Measurements from ENCODE around the gene CACNA2D2. TPM values are rescaled to one million over a fixed set of nuclear protein-coding genes. Genes with fewer than 3 reads are reported as not detected.
A peak's percentile ranks its signal among the peaks of the same experiment; 100 is the strongest.

Gene CACNA2D2
- total RNA-seq, 1 donor from 2014 or later = 1.8 TPM

DNA sequence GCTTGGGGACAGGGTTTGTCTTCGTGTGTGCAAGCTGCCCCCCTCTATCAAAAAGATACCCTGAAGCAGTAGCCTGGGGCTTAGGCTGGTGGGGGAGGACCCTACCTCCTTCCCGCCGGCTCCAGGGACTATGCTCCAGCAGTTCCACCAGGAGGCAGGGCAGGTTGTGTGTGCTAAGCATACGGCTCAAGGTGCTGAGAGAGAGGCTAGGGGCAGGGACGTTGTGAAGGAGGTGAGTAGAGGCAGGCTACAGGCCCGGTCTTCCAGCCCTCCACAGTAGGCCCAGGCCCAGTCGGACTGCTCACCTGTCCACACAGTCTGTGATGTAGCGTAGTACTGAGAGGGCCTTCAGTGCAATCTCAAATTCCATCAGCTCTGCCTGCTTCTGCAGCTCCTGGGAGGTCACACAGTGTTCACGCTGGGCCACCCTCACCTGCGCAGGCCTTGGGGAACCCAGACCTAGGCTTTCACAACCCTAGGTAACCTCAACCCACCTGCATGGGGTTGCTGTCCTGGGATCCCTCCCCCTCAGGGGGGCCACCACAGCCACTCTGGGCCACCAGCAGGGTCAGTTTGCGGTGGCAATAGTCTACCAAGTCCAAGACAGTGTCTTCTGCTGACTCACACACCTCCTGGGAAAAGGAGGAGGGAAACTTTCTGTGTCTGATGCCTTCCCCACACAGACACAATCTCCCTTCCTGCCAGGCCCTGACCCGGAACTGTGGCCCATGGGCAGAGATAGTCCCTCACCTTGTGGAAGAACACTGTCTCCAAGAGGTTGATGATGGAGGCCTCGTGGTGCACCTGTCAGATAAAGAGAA lies 160.4 kb downstream of the CACNA2D2 start:
- no peak for ATAC-seq
- intact Hi-C loops (cut with DNase I) = no loop called here
- DNase-seq (ENCODE audit: low spot score) = no peak

DNA sequence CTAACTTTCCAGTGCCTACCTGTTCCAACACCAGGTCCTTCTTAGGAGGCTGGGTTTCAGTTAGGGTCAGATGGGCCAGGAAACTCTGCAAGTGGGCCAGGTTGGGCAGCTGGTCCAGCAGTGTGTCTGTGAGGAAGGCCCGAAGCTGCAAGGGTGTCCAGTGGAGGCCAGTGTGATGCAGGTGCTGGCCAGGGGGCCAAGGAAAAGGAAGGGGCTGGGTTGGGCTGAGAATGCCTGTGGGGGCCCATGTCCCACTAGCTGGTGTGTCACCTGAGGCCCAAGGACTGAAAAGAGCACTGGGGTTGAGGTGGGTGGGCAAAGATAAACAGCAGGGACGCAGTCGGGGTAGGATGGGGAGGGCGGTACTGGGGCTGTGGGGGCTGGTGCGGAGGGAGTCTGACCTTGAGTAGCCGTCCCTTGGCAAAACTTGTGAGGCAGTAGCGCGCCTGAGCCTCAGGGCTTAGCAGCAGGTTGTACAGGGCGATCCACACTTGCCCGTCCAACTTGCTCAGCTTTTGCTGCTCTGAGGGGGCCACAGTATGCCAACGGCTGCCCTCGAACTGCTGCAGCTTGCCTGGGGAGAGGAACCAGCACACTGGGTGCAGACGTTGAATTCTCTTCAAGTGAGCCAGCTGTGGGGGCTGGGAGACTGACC lies 161.3 kb downstream of the CACNA2D2 start:
- DNase-seq (ENCODE audit: low spot score) (no peak), ATAC-seq (no peak)
- intact Hi-C loops (cut with DNase I) = no loop called here

DNA sequence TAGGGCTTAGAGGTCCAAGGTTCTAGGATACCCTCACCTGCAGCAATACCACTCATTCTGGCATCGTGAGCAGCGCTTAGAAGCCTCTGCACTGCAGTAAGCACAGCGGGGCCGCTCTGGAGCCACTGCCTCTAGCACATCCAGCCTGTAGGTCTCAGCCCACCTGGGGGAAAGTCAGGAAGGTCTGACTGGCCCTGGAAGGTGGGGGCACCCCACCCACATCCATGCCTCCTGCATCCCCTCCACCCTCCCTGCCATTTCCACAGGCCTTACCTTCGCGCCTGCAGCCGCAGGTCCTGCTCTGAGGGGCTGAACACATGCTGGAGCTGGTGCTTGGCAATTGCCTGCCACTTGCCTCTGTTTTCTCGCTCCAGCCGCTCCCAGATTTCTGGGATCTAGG lies 161.9 kb downstream of the CACNA2D2 start:
- ATAC-seq = no peak

DNA sequence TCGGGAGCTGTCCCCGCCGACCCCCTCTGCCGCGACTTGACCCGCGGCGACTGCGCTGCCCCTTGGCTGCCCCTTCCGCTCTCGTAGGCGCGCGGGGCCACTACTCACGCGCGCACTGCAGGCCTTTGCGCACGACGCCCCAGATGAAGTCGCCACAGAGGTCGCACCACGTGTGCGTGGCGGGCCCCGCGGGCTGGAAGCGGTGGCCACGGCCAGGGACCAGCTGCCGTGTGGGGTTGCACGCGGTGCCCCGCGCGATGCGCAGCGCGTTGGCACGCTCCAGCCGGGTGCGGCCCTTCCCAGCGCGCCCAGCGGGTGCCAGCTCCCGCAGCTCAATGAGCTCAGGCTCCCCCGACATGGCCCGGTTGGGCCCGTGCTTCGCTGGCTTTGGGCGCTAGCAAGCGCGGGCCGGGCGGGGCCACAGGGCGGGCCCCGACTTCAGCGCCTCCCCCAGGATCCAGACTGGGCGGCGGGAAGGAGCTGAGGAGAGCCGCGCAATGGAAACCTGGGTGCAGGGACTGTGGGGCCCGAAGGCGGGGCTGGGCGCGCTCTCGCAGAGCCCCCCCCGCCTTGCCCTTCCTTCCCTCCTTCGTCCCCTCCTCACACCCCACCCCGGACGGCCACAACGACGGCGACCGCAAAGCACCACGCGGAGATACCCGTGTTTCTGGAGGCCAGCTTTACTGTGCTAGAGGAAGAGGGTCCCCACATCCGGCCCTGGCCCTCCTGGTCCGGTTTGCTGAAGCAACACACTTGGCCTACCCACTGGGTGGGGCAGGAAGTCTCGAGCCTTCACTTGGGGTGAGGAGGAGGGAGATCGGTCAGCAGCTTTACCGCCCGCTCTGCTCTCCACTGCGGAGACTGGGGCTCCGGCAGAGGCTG lies 162.7 kb downstream of the CACNA2D2 start, which contains the start of gene RASSF1:
Gene RASSF1, minus strand, starts transcription at position 389 of the 882 bp plus-strand sequence. Its CDS starts 31 bp downstream, at position 358.
- intact Hi-C loops (cut with DNase I) = no loop called here
- DNase-seq (ENCODE audit: low spot score) (peak; percentile 90), ATAC-seq (peak; percentile 55)

More for the DNA sequence above, 161.9 kb downstream of the CACNA2D2 start:
- intact Hi-C loops (cut with DNase I) = no loop called here
- DNase-seq (ENCODE audit: low spot score) = no peak

DNA sequence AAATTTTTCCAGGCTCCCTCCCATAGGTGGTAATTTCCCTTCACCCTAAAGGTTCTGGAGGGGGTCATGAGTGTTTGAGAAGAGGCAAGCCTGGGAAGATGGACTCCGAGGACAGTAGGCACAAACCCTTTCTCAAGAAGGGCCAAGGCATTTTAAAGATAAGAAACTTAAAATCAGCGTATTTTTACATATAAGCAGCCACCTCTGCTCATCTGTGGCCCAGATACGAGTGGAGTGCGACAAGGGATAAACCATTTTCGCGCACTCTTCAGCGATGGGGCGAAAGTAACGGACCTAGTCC lies 163.3 kb downstream of the CACNA2D2 start:
- DNase-seq (ENCODE audit: low spot score) (no peak), ATAC-seq (no peak)
- intact Hi-C loops (cut with DNase I) = no loop called here

DNA sequence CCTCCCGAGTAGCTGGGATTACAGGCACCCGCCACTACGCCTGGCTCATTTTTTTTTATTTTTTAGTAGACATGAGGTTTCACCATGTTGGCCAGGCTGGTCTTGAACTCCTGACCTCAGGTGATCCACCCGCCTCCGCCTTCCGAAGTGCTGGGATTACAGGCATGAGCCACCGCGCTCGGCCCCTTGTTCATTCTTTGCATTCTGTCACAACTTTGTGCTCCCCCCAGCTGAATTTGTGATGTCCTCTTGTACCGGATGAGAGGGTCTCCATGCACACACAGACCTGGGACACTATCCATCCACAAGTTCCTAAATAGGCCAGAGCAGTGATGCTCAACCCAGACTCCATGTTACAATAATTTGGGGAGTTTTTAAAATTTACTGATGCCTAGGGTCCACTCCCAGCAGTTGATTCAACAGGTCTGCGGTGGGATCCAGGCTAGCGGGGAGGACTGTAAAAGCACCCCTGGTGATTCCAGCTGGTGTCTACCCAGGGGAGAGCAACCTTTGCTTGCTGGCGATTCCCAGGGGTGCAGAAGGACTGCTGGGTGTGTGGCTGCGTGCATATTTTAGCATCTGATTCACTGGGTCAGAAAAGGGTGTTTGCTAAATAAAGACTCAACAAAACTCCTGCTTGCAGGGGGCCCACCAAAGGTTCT lies 163.8 kb downstream of the CACNA2D2 start:
- DNase-seq (ENCODE audit: low spot score) (no peak), ATAC-seq (no peak)
- intact Hi-C loops (cut with DNase I) = no loop called here

DNA sequence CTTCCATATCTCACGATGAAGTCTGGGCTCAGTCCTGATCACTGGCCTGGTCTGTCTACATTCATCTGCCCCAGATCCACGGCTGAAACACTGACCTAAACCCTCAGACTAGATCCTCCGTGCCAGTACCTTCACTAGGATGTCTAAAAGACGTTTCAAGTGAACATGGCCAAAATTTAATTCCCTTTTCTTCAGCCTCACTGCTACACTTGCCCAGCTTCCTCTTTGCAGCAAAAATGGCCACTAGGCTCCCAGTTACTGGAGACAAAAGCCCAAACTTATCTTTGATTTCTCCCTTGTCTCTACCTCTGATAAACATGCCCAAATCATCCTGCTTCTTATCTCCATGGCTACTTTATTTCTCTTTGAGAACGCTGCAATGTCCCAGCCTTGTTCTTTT lies 164.5 kb downstream of the CACNA2D2 start:
- DNase-seq (ENCODE audit: low spot score) (no peak), ATAC-seq (no peak)
- intact Hi-C loops (cut with DNase I) = no loop called here

DNA sequence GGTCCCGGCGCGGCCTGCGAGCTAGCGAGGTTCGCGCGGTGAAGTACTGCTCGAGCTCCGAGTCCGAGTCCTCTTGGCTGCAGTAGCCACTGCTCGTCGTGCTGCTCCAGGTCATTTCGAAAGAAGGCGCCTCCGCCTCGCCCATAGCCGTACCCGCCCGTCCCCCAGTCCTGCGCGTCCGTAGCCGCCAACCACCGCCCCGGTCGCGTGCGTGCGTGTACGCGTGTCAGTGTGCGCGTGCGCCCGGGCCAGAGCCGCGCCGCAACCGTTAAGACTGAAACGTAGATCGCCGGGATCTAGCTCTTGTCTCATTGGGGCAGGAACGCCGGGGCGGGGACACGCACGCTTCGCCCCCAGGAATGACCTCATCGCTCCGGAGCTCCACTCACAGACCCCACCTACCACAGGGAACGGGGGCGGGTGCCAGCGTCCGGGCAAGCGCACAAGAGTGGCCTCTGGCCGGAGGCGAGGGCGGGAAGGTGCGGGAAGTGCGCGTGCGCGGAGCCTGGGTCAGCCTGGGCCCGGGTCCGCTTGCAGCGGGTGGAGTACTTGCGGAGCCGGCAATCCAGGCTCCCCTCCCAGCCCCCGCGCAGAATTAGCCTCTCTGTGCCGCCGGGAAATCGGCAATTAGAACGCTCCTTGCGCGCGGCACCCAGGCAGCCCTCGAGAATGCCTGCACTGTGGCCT lies 166.1 kb downstream of the CACNA2D2 start:
- DNase-seq (ENCODE audit: low spot score) (peak; percentile 100), ATAC-seq (peak; percentile 92)
- intact Hi-C loops (cut with DNase I) = no loop called here

DNA sequence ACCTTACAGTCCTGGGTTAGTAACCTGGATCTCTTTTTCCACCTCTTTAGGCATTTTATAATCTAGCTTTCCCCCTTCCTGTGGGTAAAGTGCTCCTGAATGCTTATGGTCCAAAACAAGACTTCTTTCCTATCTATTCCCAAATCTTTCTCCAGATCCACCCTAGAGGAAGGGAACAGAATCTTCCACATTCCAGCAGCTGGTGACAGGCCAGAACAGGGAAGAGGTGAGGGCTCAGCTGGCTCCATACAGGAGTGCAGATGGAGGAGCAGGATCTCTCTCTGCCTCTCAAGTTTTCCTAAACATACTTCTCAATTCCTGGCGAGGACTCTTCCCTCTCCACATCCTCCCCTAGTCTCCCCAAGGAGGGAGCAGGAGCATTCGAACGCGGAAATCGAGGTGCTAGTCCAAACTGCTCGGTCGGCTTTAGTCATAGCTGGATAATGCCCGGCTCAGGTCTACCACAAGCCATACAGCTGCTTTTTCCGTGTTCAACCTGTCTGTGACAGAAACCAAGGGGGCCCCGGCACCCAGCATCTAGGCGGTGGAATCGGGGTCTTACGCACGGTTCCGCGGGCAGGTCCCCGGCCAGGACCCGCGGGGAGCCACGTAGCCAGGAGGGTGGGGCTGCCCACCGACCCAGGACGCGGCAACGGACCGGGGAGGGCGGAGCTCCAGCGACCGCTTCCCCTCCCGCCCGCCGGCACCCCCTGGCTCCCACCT lies 166.8 kb downstream of the CACNA2D2 start:
- intact Hi-C loops (cut with DNase I) = no loop called here
- no peak for DNase-seq (ENCODE audit: low spot score)
- ATAC-seq = no peak

DNA sequence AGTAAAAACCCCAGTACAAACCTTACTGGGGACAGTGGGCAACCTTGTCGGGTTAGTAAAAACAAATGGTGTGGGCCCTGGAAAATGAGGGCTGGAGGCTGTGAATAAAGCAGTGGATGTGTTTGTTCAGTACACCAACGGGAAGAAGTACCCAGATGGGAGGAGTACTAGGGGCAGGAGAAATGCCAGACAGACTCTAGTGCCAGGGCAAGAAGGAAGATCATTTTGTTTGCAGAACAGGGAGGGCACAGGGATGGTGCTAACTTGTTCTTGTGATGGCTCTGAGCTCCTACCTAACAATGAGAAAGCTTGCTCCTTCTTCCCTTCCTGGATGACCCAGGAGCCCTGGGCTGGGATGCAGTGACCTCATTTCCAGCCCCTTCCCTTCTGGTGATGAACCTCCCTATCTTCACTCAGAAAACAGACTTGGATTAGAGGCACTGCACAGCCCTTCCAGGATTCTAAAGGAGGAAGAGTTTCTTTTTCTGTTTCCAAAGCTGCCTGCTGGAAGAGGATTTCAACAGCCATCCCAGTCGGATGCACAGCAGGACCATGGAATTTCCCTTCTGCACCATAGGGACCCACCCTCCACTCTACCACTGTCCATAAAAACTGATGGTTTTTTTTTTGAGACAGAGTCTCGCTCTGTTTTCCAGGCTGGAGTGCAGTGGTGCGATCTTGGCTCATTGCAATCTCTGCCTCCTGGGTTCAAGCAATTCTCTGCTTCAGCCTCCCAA lies 168.9 kb downstream of the CACNA2D2 start:
- intact Hi-C loops (cut with DNase I) = no loop called here
- DNase-seq (ENCODE audit: low spot score) = no peak
- ATAC-seq = no peak

DNA sequence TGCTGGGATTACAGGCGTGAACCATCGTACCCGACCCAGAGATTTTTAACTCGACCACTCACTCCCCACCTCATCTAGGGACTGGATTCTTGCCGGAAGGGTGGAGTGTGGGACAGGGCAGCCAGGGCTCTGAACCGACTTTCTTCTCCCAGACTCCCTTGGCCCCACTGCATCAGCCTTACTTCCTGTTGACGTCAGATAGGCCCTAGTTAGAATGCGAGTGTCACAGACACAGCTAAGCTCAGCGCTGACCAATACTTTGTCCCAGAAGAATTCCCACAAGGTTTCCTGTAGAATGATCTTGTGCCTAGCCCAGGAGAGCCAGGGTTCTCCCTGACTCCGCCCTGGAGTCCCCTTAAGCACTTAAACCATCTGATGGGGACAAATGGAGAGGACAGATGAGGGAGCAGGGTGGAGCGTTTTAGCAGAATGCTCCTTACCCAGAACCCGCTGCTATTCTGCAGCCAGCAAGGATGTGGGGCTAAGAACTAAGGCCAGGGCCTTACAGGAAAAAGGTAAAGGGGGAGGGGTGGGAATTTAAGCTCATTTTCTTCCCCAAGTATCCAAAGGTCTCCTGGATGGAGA lies 169.6 kb downstream of the CACNA2D2 start:
- ATAC-seq (peak; percentile 9), DNase-seq (ENCODE audit: low spot score) (peak; percentile 72)
- intact Hi-C loops (cut with DNase I) = no loop called here

DNA sequence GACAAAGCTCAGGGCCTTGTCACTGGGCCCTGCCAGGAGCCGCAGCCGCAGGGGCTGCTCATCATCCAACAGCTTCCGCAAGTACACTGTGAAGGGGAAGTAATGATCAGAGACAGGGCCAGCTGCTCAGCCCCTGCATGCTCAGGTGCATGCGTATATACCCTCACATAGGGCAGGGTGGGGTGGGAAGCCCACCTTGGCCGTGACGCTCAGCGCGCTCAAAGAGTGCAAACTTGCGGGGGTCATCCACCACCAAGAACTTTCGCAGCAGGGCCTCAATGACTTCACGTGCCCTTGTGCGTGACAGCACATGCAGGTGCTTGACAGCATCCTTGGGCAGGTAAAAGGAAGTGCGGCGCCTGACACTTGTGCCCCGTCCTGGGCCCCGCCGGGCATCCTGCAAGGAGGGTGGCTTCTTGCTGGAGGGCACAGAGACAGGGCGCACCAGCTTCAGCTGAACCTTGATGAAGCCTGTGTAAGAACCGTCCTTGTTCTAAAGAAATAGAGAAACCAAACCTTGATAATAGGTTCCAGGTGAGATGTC lies 172.0 kb downstream of the CACNA2D2 start:
- DNase-seq (ENCODE audit: low spot score) = no peak
- ATAC-seq = no peak
- intact Hi-C loops (cut with DNase I) = no loop called here

DNA sequence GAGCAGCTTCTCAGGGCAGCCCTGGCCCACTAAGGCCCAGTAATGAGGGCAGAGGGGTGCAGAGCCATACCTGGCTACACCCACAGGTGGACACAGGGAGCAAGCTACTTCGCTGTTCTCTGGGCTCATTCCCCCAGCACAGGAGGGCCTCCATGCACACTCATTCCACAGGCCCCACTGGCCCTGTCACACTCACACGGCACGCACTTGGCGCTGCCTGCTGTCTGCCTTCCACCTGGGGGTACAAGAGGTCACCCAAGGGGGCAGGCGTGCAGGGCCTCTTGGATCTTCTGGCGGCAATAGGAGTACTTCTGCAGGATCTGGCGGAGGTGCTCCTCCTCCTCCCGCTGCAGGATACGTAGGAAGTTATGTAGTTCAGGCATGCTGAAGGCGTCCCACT lies 173.1 kb downstream of the CACNA2D2 start:
- ATAC-seq (no peak), DNase-seq (ENCODE audit: low spot score) (no peak)
- intact Hi-C loops (cut with DNase I) = no loop called here

DNA sequence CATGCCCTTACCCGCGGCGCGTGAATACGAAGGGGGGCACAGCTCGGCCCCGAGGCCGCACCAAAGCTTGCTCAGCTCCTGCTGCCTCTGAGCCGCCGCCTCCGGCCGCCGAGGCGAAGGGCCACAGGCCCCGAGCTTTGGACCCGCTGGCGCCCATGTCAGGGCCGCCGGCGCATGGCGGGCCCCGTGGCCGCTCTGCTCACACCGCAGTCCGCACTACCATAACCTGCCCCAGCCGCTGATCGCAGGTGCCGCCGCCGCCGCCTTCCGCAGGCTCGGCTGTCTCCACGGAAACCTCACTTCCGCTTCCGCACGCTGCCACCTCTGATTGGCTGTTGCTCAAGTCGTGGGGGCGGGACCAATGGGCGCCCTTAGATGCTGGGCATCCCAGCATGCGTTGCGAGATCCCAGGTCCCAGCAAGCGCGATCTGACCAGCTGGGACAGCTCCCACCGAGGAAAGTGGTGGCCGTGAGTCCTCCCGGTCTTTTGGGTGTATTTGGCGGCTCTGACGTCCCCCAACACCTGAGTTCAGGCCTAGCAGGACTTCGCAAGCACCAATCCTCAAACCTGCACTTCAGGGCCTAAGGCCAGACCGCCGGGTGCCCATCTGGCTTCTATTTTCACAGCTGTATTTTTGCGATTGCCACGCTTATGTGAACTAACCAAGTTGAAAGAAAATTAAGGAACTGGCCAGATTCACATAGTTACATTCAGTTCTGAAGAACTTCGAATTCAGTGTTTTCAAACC lies 175.3 kb downstream of the CACNA2D2 start, which contains the start of gene TUSC2:
Gene TUSC2, minus strand, starts transcription at position 281 of the 749 bp plus-strand sequence. Its CDS starts 124 bp downstream, at position 157.
- DNase-seq (ENCODE audit: low spot score) (peak; percentile 98), ATAC-seq (peak; percentile 91)
- intact Hi-C loops (cut with DNase I) = no loop called here

DNA sequence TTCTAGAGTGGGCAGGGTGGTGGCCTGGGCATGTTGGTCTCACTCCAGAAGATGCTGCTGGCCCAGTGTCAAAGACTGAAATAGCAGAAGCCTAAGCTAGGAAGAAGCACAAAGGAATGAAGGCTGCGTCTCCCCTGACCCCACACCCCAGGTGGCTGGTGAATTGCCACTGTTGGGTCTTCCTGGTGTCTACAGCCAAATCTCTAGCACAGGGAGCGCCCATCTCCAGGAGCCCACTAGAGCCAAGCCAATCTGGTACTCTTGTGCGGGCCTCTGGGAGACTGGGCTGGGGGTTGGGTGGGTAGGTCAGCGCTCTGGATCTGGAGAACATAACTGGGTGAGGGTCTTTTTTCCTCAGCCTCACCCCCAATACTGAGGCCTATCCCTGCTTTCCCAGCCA lies 176.3 kb downstream of the CACNA2D2 start:
- ATAC-seq (no peak), DNase-seq (ENCODE audit: low spot score) (no peak)
- intact Hi-C loops (cut with DNase I) = no loop called here

DNA sequence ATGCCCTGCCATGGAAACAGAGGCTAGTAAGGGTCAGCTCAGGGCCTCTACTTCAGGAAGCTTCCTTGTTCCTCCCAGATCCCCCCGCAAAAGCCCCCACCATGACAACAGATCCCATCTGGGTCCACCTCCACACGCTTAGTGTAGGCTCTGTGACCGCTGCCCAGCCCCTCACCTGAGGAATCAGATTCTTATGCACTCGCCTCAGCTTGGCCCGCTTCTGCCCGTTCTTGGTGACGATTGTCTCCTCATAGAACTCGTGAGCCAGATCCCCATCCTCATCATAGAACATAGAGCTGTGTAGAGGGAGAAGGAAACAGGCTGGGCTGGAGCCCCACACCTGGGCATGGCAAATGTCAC lies 177.3 kb downstream of the CACNA2D2 start:
- DNase-seq (ENCODE audit: low spot score) = no peak
- intact Hi-C loops (cut with DNase I) = no loop called here
- no peak for ATAC-seq
